CD14-positive monocyte (primary cell): ENCODE measurements around the gene ERF. TPM values are rescaled to one million over a fixed set of nuclear protein-coding genes. Genes with fewer than 3 reads are reported as not detected.
"Not testable (repeated sequence)": the region's sequence is repeated elsewhere in the genome, so short reads cannot be mapped to it uniquely, and the experiment has no call there.

Source experiments
- DNase-seq, 3 donors: peaks; one replicate each; pipeline ENCODE4 v3.0.0-alpha.2; 2011 to 2022
- H2AFZ ChIP-seq: 2 replicates; pipeline ENCODE4 v1.6.0; 2012; ENCODE audit warnings: mild to moderate bottlenecking, low read depth, low read length, inconsistent platforms; ENCODE audit not compliant: insufficient read depth, poor library complexity, severe bottlenecking
- H3K27ac ChIP-seq, 2 donors: 1 replicate in 1 of 2; 2 replicates in 1 of 2; pipeline ENCODE4 v1.5.1; 2012 to 2013; ENCODE audit warnings: low read length in 2 of 2, control low read depth in 1 of 2, inconsistent platforms in 1 of 2, low read depth in 1 of 2, mild to moderate bottlenecking in 1 of 2
- H3K27me3 ChIP-seq, 2 donors: one replicate each; pipeline versions ENCODE4 v1.6.0 to v1.6.1; 2011 to 2013; ENCODE audit warnings: low read length in 2 of 2; ENCODE audit not compliant: control insufficient read depth in 2 of 2, insufficient read depth in 2 of 2
- H3K36me3 ChIP-seq, 2 donors: replicated peaks in 1 of 2; 1 replicate in 1 of 2; 2 replicates in 1 of 2; pipeline versions ENCODE4 v1.5.1 to v1.6.1; 2012 to 2013; ENCODE audit warnings: low read length in 2 of 2, control low read depth in 1 of 2, inconsistent platforms in 1 of 2, mild to moderate bottlenecking in 1 of 2; ENCODE audit not compliant: insufficient read depth in 2 of 2, control insufficient read depth in 1 of 2
- H3K4me1 ChIP-seq, 2 donors: 1 replicate in 1 of 2; 2 replicates in 1 of 2; pipeline versions ENCODE4 v1.5.1 to v1.6.1; 2012 to 2013; ENCODE audit warnings: low read length in 2 of 2, control low read depth in 1 of 2, inconsistent platforms in 1 of 2, mild to moderate bottlenecking in 1 of 2, moderate library complexity in 1 of 2; ENCODE audit not compliant: insufficient read depth in 2 of 2, control insufficient read depth in 1 of 2
- H3K4me2 ChIP-seq: replicated peaks from 2 replicates; pipeline ENCODE3; 2012; ENCODE audit warnings: low read length, moderate library complexity, mild to moderate bottlenecking; ENCODE audit not compliant: poor library complexity, severe bottlenecking; ENCODE audit errors: extremely low read depth
- H3K4me3 ChIP-seq, 3 experiments: fragments of 200-600 bp in 1 of 3; sonication (generic) in 1 of 3; replicated peaks in 1 of 3; 1 replicate in 2 of 3; 2 replicates in 1 of 3; pipeline ENCODE4 v1.5.1; 2011 to 2013; ENCODE audit warnings: low read length in 3 of 3, mild to moderate bottlenecking in 3 of 3, control low read depth in 2 of 3, low read depth in 2 of 3, inconsistent platforms in 1 of 3, moderate library complexity in 1 of 3
- H3K79me2 ChIP-seq: 2 replicates; pipeline ENCODE4 v1.6.0; 2012; ENCODE audit warnings: mild to moderate bottlenecking, control low read depth, inconsistent platforms, low read length, moderate library complexity; ENCODE audit not compliant: insufficient read depth
- H3K9ac ChIP-seq: 2 replicates; pipeline ENCODE4 v1.6.0; 2017; ENCODE audit warnings: low read length, mild to moderate bottlenecking; ENCODE audit not compliant: insufficient read depth, poor library complexity, severe bottlenecking
- H3K9me3 ChIP-seq, 2 donors: replicated peaks in 1 of 2; 1 replicate in 1 of 2; 2 replicates in 1 of 2; pipeline versions ENCODE4 v1.5.1 to v1.6.1; 2012 to 2013; ENCODE audit warnings: low read length in 2 of 2, control low read depth in 1 of 2; ENCODE audit not compliant: control insufficient read depth in 1 of 2, insufficient read depth in 1 of 2
- H4K20me1 ChIP-seq: 2 replicates; pipeline ENCODE4 v1.6.0; 2012; ENCODE audit warnings: mild to moderate bottlenecking, low read length, control low read depth, moderate library complexity; ENCODE audit not compliant: insufficient read depth
- H3K27ac Mint-ChIP-seq, 7 donors: one replicate each; pipeline ENCODE4 v1.8.0; 2020; ENCODE audit warnings: mild to moderate bottlenecking in 7 of 7, mixed read lengths in 7 of 7, moderate library complexity in 6 of 7, inconsistent platforms in 2 of 7
- H3K27me3 Mint-ChIP-seq, 3 donors: one replicate each; pipeline ENCODE4 v1.8.0; 2021 to 2022; ENCODE audit warnings: low read depth in 3 of 3, mild to moderate bottlenecking in 3 of 3, mixed read lengths in 3 of 3, moderate library complexity in 3 of 3, inconsistent platforms in 1 of 3
- H3K36me3 Mint-ChIP-seq, 2 donors: one replicate each; pipeline ENCODE4 v1.8.0; 2020; ENCODE audit warnings: mixed read lengths in 2 of 2, inconsistent platforms in 1 of 2, mild to moderate bottlenecking in 1 of 2
- H3K4me1 Mint-ChIP-seq: one replicate; pipeline ENCODE4 v1.8.0; 2020; ENCODE audit warnings: mild to moderate bottlenecking, mixed read lengths
- H3K4me3 Mint-ChIP-seq, 2 donors: one replicate each; pipeline ENCODE4 v1.8.0; 2020; ENCODE audit warnings: mild to moderate bottlenecking in 2 of 2, mixed read lengths in 2 of 2, moderate library complexity in 1 of 2
- H3K9me3 Mint-ChIP-seq, 7 donors: one replicate each; pipeline ENCODE4 v1.8.0; 2020 to 2022; ENCODE audit warnings: mixed read lengths in 7 of 7, mild to moderate bottlenecking in 6 of 7, moderate library complexity in 6 of 7, inconsistent platforms in 2 of 7
- CTCF ChIP-seq: fragments of 200-600 bp; IDR thresholded peaks from one replicate; pipeline ENCODE4 v1.8.0; 2022; ENCODE audit warnings: antibody characterized with exemption, mild to moderate bottlenecking
- WGBS: methylation state at CpG from one replicate; pipeline ENCODE4 v1.1.5; 2013; ENCODE audit warnings: missing lambda C conversion rate; ENCODE audit not compliant: insufficient coverage; 5-methylcytosine and 5-hydroxymethylcytosine counted together
- intact Hi-C, 2 donors: fragments of 100-400 bp; cut with micrococcal nuclease; formaldehyde crosslinking; loops; one replicate each; pipeline versions ENCODE4 v1.15.0 to v1.15.1; 2023
- polyA plus RNA-seq, 3 donors: library from polyadenylated mRNA; depleted of rRNA in 1 of 3; unstranded in 2 of 3; stranded (reverse) in 1 of 3; fragments of 300-500 nt in 2 of 3; fragments of >200 nt in 1 of 3; fragmentation: Illumina TruSeq in 2 of 3; gene quantifications; 1 replicate in 2 of 3; 2 replicates in 1 of 3; pipeline ENCODE4 v1.2.3, GENCODE V29; 2012 to 2021

ERF gene
- polyA plus RNA-seq, 3 donors, result 2.3 to 42.6 (median 3.4) TPM

DNA sequence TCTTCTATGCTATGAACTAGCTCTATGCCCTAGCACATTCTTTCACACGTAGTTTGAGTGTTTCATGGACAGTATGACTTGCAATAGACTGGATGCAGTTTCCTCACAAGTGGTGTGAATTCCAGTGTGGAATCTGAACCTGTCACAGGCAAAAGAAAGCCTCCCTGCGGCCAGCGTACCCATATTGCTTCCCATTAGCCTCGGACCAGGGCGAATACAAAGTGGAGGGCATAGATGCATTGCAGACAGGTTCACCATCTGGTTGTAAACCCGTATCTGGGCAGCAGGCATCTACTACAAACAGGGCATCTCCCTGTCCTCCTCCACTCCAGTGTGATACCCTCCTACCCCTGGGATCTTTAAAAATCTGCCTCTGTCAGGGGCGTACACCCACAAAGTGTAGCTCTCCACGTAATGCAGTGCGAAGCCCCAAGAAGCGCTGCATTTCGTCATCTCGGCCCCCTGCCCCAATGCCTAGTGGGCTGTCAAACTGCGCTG, 12.8 kb upstream of the ERF start:
- peaks cover under 1 to 2% (median 1%) of the 10 kb centered on the region in 3 donors for H3K27me3 Mint-ChIP-seq
- Histone ChIP-seq H2AFZ (peak overlapping the region; percentile 78), H3K4me3 (peak overlapping the region; percentile 44 to 84 (median 76)), H3K4me2 (peak overlapping the region; percentile 92), H3K27ac (peak overlapping the region; percentile 90 to 99), H3K9ac (peak overlapping the region; percentile 89), H3K36me3 (peaks cover 10% of the 10 kb centered on the region in 2 donors), H3K79me2 (peaks cover 34% of the 10 kb centered on the region), H3K9me3 (no peaks in the 10 kb centered on the region), H4K20me1 (peaks cover 3% of the 10 kb centered on the region), H3K27me3 (no peaks in the 10 kb centered on the region), H3K4me1 (peaks cover 30 to 35% of the 10 kb centered on the region in 2 donors)
- DNase-seq, result no peak
- peaks cover 0 to 2% (median 0%) of the 10 kb centered on the region in 7 donors for H3K9me3 Mint-ChIP-seq
- TF ChIP-seq CTCF, result no peak
- H3K4me1 Mint-ChIP-seq, result peaks cover 29% of the 10 kb centered on the region
- WGBS, result 6% methylated on average over 12 of the region's 13 CpGs
- intact Hi-C loops, result loop anchor here (1.0 to 2.0 kb wide), 3 partner anchors 13 to 25 kb away; partner anchors contain the start of genes ERF (in 2 of the 2) and GSK3A (in 1 of the 2)
- peak overlapping the region in 1 of 7 donors; percentile 75 for H3K27ac Mint-ChIP-seq
- peak overlapping the region in 1 of 2 donors; percentile 92 for H3K4me3 Mint-ChIP-seq
- peaks cover 8 to 12% of the 10 kb centered on the region in 2 donors for H3K36me3 Mint-ChIP-seq

DNA sequence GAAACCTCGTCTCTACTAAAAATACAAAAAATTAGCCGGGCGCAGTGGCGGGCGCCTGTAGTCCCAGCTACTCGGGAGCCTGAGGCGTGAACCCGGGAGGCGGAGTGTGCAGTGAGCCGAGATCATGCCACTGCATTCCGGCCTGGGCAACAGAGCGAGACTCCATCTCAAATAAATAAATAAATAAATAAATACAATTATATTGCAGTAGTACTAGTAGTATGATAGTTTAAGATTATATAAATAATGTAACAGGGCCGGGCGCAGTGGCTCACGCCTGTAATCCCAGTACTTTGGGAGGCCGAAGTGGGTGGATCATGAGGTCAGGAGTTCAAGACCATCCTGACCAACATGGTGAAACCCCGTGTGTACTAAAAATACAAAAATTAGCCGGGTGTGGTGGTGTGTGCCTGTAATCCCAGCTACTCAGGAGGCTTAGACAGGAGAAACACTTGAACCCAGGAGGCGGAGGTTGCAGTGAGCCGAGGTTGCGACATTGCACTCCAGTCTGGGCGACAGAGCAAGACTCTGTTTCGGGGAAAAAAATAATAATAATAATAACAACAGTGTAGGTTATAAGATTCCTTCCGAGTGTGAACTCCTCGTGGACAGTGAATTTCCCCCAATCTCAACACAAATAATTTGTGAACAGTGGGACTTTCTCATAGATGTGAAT, 12.1 kb upstream of the ERF start:
- peaks cover 29% of the 10 kb centered on the region for H3K4me1 Mint-ChIP-seq
- peak overlapping the region in 1 of 7 donors; percentile 75 for H3K27ac Mint-ChIP-seq
- Histone ChIP-seq H3K4me2 (peak overlapping the region; percentile 92), H3K4me3 (peak overlapping the region in 1 of 3 experiments; percentile 84), H3K4me1 (peaks cover 30 to 35% of the 10 kb centered on the region in 2 donors), H3K79me2 (peaks cover 28% of the 10 kb centered on the region)
- 95% methylated on average over 6 of the region's 25 CpGs for WGBS
- DNase-seq, H3K9me3 ChIP-seq, H3K36me3 ChIP-seq, H3K27me3 ChIP-seq, H4K20me1 ChIP-seq, H3K4me3 Mint-ChIP-seq, H3K27ac ChIP-seq, H3K36me3 Mint-ChIP-seq, H3K27me3 Mint-ChIP-seq, H2AFZ ChIP-seq, H3K9me3 Mint-ChIP-seq, H3K9ac ChIP-seq, intact Hi-C loops: not testable (repeated sequence)

DNA sequence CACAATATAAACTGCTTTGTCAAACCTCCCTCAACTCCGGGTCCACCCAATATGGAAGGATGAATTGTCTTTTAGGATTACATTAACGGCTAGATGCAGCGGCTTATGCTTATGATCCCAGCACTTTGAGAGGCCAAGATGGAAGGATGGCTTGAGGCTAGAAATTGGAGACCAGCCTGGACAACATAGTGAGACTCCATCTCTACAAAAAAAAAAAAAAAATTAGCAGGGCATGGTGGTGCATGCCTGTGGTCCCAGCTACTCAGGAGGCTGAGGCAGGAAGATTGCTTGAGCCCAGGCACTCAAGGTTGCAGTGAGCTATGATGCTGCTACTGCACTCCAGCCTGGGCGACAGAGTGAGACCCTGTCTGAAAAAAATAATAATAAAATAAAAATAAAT, 11.2 kb upstream of the ERF start:
- peaks cover 23% of the 10 kb centered on the region for H3K4me1 Mint-ChIP-seq
- H3K4me2 ChIP-seq, H3K4me3 ChIP-seq, H3K27ac Mint-ChIP-seq, H3K4me3 Mint-ChIP-seq, H3K27ac ChIP-seq, intact Hi-C loops, H3K9me3 ChIP-seq, H3K9ac ChIP-seq, H3K27me3 ChIP-seq, H2AFZ ChIP-seq, H3K36me3 ChIP-seq, H3K9me3 Mint-ChIP-seq, H4K20me1 ChIP-seq, H3K36me3 Mint-ChIP-seq, DNase-seq: not testable (repeated sequence)
- WGBS, result no CpG with 5 or more reads among the region's 4 CpGs
- Histone ChIP-seq H3K4me1 (peaks cover 25 to 27% of the 10 kb centered on the region in 2 donors), H3K79me2 (peaks cover 18% of the 10 kb centered on the region)
- H3K27me3 Mint-ChIP-seq, result peaks cover 4 to 11% (median 6%) of the 10 kb centered on the region in 3 donors
